ENCODE measurements around the gene MYL7. TPM values are rescaled to one million over a fixed set of nuclear protein-coding genes. Genes with fewer than 3 reads are reported as not detected.

MYL7 gene
- total RNA-seq, 1 donor from 2014 or later: 1.2 TPM

- TF ChIP-seq CTCF (IDR thresholded peaks at IDR 0.05; ENCODE audit: insufficient read depth, low read length, poor library complexity, severe bottlenecking): no peak
- peaks cover 20% of the 10 kb centered on the region for H3K27me3 ChIP-seq (ENCODE audit: control insufficient read depth, insufficient read depth, low read length)
- DNase-seq (ENCODE audit: low read depth): no peak
- H3K36me3 ChIP-seq (ENCODE audit: control insufficient read depth, insufficient read depth, low read length): no peaks in the 10 kb centered on the region
- H3K4me3 ChIP-seq (ENCODE audit: low read depth, low read length): no peak overlapping the region
Measured at GRCh38 chr7:44140341-44140740, 791 bp downstream of the MYL7 start.

GRCh38 chr7:44139311-44140010 is 1.7 kb downstream of the MYL7 start:
- no peak for TF ChIP-seq CTCF (IDR thresholded peaks at IDR 0.05; ENCODE audit: insufficient read depth, low read length, poor library complexity, severe bottlenecking)
- Histone ChIP-seq H3K27me3 (ENCODE audit: control insufficient read depth, insufficient read depth, low read length) (peaks cover 11% of the 10 kb centered on the region), H3K4me3 (ENCODE audit: low read depth, low read length) (no peak overlapping the region), H3K36me3 (ENCODE audit: control insufficient read depth, insufficient read depth, low read length) (no peaks in the 10 kb centered on the region)
- no peak for DNase-seq (ENCODE audit: low read depth)

GRCh38 chr7:44138698-44139097 is 2.4 kb downstream of the MYL7 start:
- Histone ChIP-seq H3K36me3 (ENCODE audit: control insufficient read depth, insufficient read depth, low read length) (no peaks in the 10 kb centered on the region), H3K4me3 (ENCODE audit: low read depth, low read length) (no peak overlapping the region), H3K27me3 (ENCODE audit: control insufficient read depth, insufficient read depth, low read length) (peaks cover 5% of the 10 kb centered on the region)
- no peak for DNase-seq (ENCODE audit: low read depth)
- TF ChIP-seq CTCF (IDR thresholded peaks at IDR 0.05; ENCODE audit: insufficient read depth, low read length, poor library complexity, severe bottlenecking): no peak

- DNase-seq (ENCODE audit: low read depth): no peak
- Histone ChIP-seq H3K36me3 (ENCODE audit: control insufficient read depth, insufficient read depth, low read length) (no peaks in the 10 kb centered on the region), H3K4me3 (ENCODE audit: low read depth, low read length) (no peak overlapping the region), H3K27me3 (ENCODE audit: control insufficient read depth, insufficient read depth, low read length) (peaks cover 5% of the 10 kb centered on the region)
- no peak for TF ChIP-seq CTCF (IDR thresholded peaks at IDR 0.05; ENCODE audit: insufficient read depth, low read length, poor library complexity, severe bottlenecking)
Measured at GRCh38 chr7:44136731-44137130, 4.4 kb downstream of the MYL7 start.

- Histone ChIP-seq H3K36me3 (ENCODE audit: control insufficient read depth, insufficient read depth, low read length) (no peaks in the 10 kb centered on the region), H3K4me3 (ENCODE audit: low read depth, low read length) (no peak overlapping the region), H3K27me3 (ENCODE audit: control insufficient read depth, insufficient read depth, low read length) (peaks cover 5% of the 10 kb centered on the region)
- no peak for TF ChIP-seq CTCF (IDR thresholded peaks at IDR 0.05; ENCODE audit: insufficient read depth, low read length, poor library complexity, severe bottlenecking)
- DNase-seq (ENCODE audit: low read depth): no peak
Measured at GRCh38 chr7:44134943-44135628, 6.0 kb downstream of the MYL7 start.
